HepG2 (cell line): ENCODE results near the gene LIMS2.

Source experiments
- MEF2D ChIP-seq: sonication (generic); formaldehyde crosslinking; IDR thresholded peaks from 2 replicates; pipeline ENCODE4 v1.5.1; 2020; ENCODE audit warnings: mild to moderate bottlenecking, missing genetic modification reagents
- RAD21 ChIP-seq: fragments of 450-650 bp; formaldehyde crosslinking; IDR thresholded peaks from 2 replicates; pipeline ENCODE4 v1.5.0; 2020; ENCODE audit warnings: mild to moderate bottlenecking

- TF ChIP-seq MEF2D (CRISPR knock-in tag) (no peak), RAD21 (no peak)
Observed at GRCh38 chr2:127681288-127681804, 6.0 kb upstream of the LIMS2 start.
